ENCODE results near the gene FBH1.
"Not testable (repeated sequence)": the region's sequence is repeated elsewhere in the genome, so short reads cannot be mapped to it uniquely, and the experiment has no call there.

The FBH1 gene

GRCh38 chr10:5961405-5962100 is 71.5 kb downstream of the FBH1 start:
- no peak for DNase-seq

- not testable (repeated sequence) for DNase-seq
Measured at GRCh38 chr10:5962358-5962940, 72.4 kb downstream of the FBH1 start.

DNA sequence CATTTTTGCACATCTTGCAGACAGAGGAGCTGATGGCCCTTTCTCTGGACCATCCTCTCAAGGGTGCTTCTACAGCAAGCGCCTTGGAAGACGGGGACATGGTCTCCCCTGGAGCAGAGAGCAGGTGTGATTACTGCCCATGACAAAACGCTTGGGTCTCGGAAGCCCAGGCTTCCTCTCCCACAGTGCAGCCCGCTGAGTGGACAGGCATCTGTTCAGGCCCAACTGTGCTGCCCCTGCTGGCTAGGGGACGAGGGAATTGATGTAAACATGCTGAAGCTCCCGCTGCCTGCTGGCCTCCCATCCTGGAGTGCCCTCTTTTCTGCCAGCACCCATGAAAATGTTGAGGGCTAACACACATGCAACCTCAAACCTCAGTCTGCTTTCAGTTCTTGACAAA is 73.0 kb downstream of the FBH1 start:
- DNase-seq = no peak

DNA sequence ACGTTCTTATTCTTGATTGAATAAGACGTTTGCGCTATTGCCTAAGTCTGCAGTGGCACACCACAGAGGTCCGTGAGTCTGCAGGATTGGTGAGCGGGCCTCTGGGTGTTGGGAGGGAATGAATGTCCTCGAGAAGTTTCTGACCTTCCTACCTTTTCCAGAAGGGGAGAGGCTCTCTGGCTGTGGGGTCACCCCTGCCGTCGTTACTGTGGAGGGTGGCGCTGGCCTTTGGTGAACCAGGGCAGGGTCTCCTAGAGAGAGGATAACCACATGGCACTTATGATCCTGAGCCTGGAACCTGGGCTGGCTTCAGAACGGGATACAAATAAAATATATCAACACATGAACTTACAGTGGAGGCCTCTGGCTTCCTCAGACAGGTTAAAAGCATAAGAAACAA is 73.5 kb downstream of the FBH1 start:
- no peak for DNase-seq

DNA sequence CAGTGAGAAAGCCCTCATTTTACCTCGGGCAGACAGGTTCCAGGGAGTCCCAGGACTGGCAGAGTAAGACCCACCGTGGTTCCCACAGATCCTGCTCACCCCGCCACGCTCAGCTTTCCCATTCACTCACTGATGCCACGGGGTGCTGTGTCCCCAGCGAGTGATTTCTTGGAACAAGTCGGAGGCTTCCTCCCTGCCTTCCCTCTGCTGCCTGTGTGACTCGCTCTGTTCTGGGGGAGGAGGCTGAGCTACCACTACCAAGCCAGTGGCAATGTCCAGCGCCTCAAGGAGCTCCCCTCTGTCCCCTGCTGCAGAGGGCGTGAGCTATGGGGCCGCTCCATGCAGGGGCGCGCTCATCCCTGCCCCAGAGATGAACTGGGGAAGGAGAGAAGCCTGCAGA is 74.7 kb downstream of the FBH1 start:
- no peak for DNase-seq

DNA sequence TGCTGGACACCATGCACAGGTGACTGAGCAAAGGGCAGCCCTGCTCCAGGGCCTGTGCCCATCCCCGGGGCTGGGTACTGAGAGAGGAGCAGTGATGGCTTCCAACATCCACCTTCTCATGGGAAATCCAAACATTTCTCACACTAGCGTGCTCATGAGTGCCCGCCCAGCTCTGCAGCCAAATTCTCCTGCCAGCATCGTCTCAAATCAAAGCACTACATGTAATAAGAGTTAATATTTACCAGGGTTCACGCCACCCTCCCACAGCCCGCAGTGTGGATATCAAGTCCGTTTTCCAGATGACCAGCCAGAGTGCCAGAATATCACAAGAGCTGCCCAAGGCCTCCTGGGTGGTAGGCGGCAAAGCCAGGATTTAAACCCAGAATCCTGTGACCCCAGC is 75.2 kb downstream of the FBH1 start:
- DNase-seq = no peak

DNA sequence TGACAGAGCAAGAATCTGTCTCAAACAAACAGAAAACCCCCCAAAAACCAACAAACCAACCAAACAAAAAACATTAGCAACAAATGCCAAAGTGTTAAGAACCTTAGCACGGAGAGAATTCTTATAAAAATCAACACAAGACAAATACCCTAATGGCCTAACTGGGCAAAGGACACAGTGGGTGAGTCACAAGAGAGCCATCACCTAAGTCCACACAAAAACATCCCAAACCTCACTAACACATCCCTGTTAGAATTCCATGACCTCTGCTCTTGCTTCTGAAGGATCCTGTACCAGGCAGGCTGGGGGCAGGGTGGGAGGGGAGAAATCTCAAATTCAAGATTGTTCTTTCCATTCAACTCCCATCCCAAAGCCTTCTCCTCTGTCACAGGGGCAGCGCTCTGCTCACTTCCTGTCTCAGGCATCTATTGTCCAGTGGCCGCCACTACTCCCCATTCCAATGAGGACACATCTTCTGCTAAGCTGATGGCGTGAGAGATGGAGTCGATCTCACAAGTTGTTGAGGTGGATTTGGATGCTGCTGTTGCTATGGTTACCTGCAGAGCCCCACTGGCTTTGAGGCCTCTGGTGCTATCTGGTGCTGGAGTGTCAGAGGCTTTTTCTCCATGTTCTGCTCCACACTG is 78.1 kb downstream of the FBH1 start:
- no peak for DNase-seq

DNA sequence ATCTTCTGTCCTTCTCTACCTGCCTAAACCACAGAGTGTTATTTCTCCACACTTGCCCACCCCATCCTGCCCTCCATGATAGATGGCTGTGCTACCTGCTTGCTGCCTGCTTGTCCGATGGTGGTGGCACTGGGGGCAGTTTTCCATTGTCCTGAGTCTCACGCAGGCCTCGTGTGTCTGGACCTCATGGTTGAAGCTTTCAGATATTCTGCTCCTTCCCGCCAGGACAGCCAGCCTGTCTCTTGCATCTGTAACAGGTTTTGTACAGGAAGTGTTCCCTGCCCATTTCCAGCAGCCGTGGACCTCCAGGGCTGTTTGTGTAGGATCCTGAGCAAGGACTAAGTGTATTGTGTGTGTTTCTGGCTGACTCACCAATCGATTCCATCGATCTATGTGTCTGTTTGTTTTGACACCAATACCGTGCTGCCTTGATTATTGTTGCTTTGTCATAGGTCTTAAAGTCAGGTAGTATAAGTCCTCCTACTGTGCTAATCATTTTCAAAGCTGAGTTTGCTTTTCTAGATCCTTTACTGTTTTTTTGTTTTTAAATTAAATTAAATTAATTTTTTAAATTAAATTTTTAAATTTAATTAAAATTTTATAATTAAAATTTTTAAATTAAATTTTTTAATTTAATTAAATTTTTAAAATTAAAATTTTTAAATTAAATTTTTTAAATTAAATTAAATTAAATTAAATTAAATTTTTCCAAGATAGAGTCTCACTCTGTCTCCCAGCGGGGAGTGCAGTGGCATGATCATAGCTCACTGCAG is 78.8 kb downstream of the FBH1 start:
- DNase-seq = no peak

GRCh38 chr10:5970066-5970465 is 80.0 kb downstream of the FBH1 start:
- DNase-seq = no peak

DNA sequence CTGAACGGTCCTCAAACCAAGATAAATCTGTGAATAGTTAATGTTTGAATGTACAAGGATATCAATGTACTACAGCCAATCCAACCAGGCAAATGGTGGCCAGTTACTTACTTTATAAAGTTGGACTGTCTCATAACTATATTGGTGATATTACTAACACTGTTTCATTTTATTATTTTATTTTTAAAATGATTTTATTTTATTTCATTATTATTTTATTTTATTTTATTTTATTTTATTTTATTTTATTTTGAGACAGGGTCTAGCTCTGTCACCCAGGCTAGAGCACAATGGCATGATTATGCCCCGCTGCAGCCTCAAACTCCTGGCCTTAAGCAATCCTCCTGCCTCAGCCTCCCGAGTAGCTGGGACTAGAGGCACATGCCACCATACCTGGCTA is 80.5 kb downstream of the FBH1 start:
- DNase-seq = no peak

GRCh38 chr10:5971315-5971832 is 81.3 kb downstream of the FBH1 start:
- DNase-seq = peak; percentile 24 to 40

DNA sequence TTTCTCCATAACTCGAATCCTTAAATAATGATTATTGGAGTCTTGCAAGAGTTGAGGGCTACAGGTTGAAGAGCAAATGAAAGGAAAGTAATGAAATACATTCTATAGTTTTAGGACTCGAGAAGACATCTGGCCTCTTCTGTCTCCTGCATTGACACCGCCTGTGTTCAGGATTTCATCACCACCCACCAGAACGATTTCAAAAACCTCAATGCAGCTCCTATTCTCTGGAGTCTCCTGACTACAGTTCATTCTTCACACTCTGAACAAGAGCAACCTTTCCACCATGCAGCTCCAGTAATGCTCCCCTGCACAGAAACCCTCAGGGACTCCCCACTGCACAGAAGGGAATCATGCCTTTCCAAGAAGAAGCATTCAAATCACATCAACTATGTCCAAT is 81.8 kb downstream of the FBH1 start:
- no peak for DNase-seq

DNA sequence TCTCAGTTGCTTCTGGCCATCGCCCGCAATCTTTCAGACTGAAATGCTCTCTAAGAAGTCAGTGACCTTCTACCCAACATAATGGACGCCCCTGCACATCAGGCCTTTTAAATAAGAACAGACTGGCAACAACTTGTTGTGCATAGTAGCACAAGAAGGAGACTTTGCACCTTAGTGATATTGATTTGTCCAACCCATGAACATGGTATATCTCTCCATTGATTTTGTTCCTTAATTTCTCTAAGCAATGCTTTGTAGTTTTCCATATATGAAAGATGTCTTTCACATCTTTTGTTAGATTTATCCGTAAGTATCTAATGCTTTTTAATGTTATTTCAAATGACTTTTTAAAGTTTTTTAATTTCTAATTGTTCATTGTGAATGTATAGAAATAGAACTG is 83.0 kb downstream of the FBH1 start:
- DNase-seq = no peak

DNA sequence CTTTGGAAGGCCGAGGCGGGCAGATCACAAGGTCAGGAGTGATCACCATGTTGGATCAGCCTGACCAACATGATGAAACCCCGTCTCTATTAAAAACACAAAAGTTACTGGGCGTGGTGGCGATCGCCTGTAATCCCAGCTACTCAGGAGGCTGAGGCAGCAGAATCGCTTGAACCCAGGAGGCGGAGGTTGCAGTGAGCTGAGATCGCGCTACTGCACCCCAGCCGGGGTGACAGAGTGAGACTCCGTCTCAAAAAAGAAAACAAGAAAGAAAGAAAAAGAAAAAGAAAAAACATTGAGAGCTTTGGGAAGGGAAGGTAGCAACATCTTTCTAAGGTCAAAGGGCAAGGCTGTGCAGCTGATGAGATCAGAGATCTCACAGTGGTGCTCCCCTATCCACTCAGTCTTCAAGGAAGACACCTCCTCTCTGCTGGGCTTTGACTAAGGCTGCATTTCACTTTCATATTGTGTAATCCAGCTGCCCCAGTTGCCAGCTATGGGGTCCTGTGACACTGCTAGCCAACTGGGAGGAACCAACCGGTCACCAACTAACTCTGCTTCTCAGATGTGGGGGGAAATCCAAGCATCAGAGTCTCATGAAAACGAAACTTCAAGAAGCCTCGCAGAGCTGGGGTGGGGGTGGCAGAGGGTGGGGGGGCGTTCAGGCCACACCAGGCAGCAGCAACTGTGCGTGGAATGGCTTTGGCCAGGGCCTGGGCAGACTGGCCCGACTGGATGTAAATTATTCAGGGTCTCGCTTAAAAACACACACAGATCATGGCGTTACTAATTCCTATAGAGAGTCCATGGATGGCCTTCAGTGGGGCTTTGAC is 85.8 kb downstream of the FBH1 start:
- DNase-seq = peak; percentile 61 to 73

- DNase-seq = peak; percentile 65 to 70
Measured at GRCh38 chr10:5976512-5977470, 86.7 kb downstream of the FBH1 start.

DNA sequence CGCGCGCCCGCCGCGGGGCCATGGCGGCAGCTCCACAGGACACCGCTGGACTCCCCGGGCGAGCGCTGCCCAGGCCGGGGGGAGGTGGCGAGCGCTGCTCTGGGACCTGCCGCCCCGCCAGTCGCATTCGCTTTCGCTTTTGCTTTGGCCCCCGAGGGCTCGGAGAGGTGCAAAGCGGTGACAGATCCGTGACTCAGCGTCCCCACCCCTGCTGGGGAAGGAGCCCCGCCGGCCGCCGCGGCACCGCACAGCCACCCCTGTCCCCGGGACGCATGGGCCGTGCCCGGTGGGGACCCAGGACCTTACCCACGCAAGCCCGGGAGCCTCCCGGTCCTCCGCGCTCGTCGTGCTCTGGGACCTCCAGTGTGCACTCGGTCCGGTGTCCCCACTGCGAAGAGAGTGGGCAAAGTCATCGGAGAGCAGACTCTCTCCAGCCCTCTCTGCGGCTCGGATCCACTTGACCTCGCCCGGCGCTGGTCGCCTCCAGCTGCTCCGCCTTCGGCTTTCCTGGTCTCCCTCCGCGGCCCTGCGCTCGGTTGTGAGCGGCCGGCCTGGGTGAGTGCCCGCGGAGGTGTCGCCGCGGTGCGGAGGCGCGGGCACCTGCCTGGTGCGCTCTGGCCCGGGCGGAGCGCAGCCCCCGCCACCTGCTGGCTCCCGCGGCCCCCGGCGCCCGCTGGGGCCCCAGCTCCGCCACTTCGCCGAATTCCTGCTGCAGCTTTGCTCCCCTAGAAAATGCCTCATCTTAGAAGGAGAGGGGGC is 87.6 kb downstream of the FBH1 start, which contains the start of gene IL15RA:
Gene IL15RA (minus strand): TSS at position 73 of the 759 bp plus-strand sequence. CDS start 51 bp downstream, at position 22.
- peak; percentile 90 to 91 for DNase-seq

DNA sequence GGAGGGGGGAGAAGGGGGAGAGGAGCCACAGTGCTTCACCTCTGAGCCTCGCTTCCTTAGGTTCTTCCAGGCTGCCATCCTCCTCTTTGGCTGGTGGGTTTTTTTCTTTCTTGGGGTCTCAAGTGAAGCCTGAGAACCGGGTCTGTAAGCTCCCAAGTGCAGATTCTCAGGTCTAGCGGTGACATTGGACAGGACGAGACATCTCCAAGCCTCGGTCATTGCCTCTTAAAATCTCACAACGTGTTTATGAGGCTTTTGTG is 88.1 kb downstream of the FBH1 start:
- DNase-seq = no peak

GRCh38 chr10:5981529-5981928 is 91.5 kb downstream of the FBH1 start:
- DNase-seq = no peak

DNA sequence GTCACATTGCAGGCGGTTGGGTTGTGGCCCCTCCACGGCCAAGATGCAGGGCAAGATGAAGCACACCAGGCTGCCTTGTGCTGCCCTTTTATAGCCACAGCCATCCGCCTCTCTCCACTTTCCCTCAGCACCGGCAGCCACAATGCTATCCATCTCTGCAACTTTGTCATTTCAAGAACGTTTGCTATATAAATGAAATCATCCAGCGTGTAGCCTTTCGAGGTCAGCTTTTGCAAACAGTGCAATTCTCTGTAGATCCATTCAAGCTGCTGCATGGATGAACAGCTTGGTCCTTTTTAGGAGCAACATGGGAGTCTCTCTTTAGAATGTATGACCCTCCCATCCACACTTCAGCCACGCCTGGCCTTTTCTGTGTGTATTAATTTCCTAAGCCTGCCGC is 93.7 kb downstream of the FBH1 start:
- DNase-seq = no peak

DNA sequence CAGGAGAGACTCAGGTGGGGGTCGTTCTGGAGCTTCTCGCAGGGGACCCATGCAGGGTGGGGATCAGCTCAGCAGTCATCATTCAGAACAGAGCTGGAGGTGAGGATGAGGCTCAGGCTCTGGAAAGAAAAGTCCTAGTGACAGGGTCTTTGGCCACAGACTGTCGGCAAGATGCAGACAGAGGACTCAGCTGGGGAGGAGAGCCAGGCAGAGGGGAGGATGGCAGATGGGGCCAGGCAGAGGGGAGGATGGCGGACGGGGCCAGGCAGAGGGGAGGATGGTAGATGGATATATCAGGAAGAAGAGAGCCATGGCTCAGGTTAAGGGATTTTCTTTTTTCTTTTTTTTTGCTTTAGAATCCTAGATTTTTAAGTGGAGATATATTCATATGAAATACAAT is 95.0 kb downstream of the FBH1 start:
- no peak for DNase-seq
